Vagina (tissue), 2 donors: ENCODE measurements around the gene FRMD3.

Source experiments
- POLR2A ChIP-seq, 2 donors: fragments of 450-650 bp; IDR thresholded peaks; one replicate each; pipeline ENCODE4 v1.6.1; 2017; ENCODE audit warnings: antibody characterized with exemption in 2 of 2, mild to moderate bottlenecking in 2 of 2, moderate library complexity in 2 of 2
- POLR2AphosphoS5 ChIP-seq, 2 donors: sonication (generic); formaldehyde crosslinking; IDR thresholded peaks; one replicate each; pipeline ENCODE4 v1.9.0; 2017; ENCODE audit warnings: antibody characterized with exemption in 2 of 2, mild to moderate bottlenecking in 2 of 2, low read depth in 1 of 2; ENCODE audit not compliant: insufficient read depth in 1 of 2
- TF ChIP-seq, protein P1 (sequence below), 3 experiments: fragments of 450-650 bp in 2 of 3; fragments of 200-600 bp in 1 of 3; sonication (generic) in 1 of 3; IDR thresholded peaks; one replicate each; pipeline ENCODE4 v1.5.1; 2017 to 2019; ENCODE audit warnings: antibody characterized with exemption in 3 of 3, mild to moderate bottlenecking in 2 of 3, moderate library complexity in 2 of 3

DNA sequence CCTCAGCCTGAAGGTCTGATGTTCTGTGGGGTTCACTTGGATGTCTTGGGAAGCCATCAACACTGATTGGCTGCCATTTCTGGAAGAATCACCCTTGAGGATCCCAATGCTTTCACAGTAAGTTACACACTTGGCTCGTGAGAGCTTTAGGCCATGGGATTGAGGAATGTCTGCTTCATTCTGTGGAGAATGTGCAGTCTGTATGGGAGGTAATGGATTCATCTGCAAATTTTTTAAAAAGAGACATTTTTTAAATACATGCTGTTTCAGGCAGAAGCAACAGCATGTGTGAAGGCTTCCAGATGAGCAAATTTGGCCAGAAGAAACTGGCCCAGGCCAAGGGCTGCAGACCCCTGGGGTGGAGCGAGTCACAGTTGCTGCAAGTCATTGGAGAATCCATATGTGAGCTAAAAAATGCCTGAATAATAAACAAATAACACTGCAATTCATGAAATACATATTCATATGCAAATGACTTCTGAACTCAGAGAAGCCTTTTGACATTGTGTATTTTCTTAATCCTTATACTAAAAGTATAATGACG is 328.9 kb downstream of the FRMD3 start:
- TF ChIP-seq, protein P1, sequence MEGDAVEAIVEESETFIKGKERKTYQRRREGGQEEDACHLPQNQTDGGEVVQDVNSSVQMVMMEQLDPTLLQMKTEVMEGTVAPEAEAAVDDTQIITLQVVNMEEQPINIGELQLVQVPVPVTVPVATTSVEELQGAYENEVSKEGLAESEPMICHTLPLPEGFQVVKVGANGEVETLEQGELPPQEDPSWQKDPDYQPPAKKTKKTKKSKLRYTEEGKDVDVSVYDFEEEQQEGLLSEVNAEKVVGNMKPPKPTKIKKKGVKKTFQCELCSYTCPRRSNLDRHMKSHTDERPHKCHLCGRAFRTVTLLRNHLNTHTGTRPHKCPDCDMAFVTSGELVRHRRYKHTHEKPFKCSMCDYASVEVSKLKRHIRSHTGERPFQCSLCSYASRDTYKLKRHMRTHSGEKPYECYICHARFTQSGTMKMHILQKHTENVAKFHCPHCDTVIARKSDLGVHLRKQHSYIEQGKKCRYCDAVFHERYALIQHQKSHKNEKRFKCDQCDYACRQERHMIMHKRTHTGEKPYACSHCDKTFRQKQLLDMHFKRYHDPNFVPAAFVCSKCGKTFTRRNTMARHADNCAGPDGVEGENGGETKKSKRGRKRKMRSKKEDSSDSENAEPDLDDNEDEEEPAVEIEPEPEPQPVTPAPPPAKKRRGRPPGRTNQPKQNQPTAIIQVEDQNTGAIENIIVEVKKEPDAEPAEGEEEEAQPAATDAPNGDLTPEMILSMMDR (IDR thresholded peaks at IDR 0.05) = no peak
- TF ChIP-seq POLR2A (IDR thresholded peaks at IDR 0.05) (no peak), POLR2AphosphoS5 (IDR thresholded peaks at IDR 0.05; ENCODE audit: insufficient read depth in 1 of 2, low read depth in 1 of 2) (no peak)
